GM12878 (cell line): Measurements from ENCODE around the gene DMKN. TPM values are rescaled to one million over a fixed set of nuclear protein-coding genes. Genes with fewer than 3 reads are reported as not detected.

Source experiments
- ATAC-seq: fragments of 200-7000 bp; cut with Tn5 transposase; 3 replicates; pipeline ENCODE4 v1.9.1; 2020; ENCODE audit warnings: mild to moderate bottlenecking, moderate library complexity
- BruUV-seq: library from RNA; stranded (reverse); fragments of 400-500 nt; replicated peaks from 2 replicates; lab custom pipeline; 2021; lab: Mats Ljungman, UMichigan
- CTCF ChIA-PET: fragments of 300-600 bp; sonication (Branson Sonifier 250); formaldehyde crosslinking; extraction: SDS; loops from one replicate; lab custom pipeline; 2021; ENCODE audit warnings: inconsistent platforms; lab: Yijun Ruan, JAX
- POLR2A ChIA-PET: fragments of 350-600 bp; formaldehyde crosslinking; extraction: SDS; loops from one replicate; lab custom pipeline; 2021; ENCODE audit warnings: inconsistent platforms; lab: Charles Lee
- RAD21 ChIA-PET: fragments of 300-600 bp; sonication (Branson Sonifier 250); formaldehyde crosslinking; loops from one replicate; lab custom pipeline; 2023; ENCODE audit warnings: antibody characterized with exemption; ENCODE audit not compliant: unreplicated experiment; lab: Charles Lee
- SMC1A ChIA-PET: fragments of 300-600 bp; sonication (Branson Sonifier 250); formaldehyde crosslinking; loops from one replicate; lab custom pipeline; 2023; ENCODE audit not compliant: unreplicated experiment, uncharacterized antibody; lab: Charles Lee
- DNase-seq: peaks from one replicate; pipeline ENCODE4 v3.0.0-alpha.2; 2011; ENCODE audit warnings: low read depth, low spot score
- FAIRE-seq: peaks from 3 replicates; lab custom pipeline; 2011; peaks lifted over from hg19 to GRCh38; lab: Jason Lieb, UNC
- H2AFZ ChIP-seq: 2 replicates; pipeline ENCODE4 v1.6.0; 2011; ENCODE audit warnings: low read depth, low read length, control low read depth; ENCODE audit not compliant: control insufficient read depth
- H3K27ac ChIP-seq: 2 replicates; pipeline ENCODE4 v1.5.1; 2011; ENCODE audit warnings: control low read depth; ENCODE audit not compliant: control insufficient read depth, insufficient read depth
- H3K27me3 ChIP-seq, 2 experiments: replicated peaks in 1 of 2; 2 replicates each; pipeline versions ENCODE4 v1.6.0 to v1.6.1; 2011; ENCODE audit warnings: low read length in 1 of 2; ENCODE audit not compliant: control insufficient read depth in 2 of 2, insufficient read depth in 2 of 2
- H3K36me3 ChIP-seq, 2 experiments: 2 replicates each; pipeline ENCODE4 v1.5.1; 2011; ENCODE audit warnings: low read length in 1 of 2; ENCODE audit not compliant: control insufficient read depth in 2 of 2, insufficient read depth in 2 of 2
- H3K4me1 ChIP-seq: 2 replicates; pipeline ENCODE4 v1.6.1; 2011; ENCODE audit warnings: mild to moderate bottlenecking, low read length, moderate library complexity, mixed read lengths; ENCODE audit not compliant: control insufficient read depth, insufficient read depth
- H3K4me2 ChIP-seq: 2 replicates; pipeline ENCODE4 v1.6.0; 2011; ENCODE audit warnings: control low read depth; ENCODE audit not compliant: control insufficient read depth, insufficient read depth
- H3K4me3 ChIP-seq: fragments of 200-600 bp; sonication (generic); 2 replicates; pipeline ENCODE4 v1.5.1; 2016
- H3K79me2 ChIP-seq: 2 replicates; pipeline ENCODE4 v1.6.0; 2011; ENCODE audit warnings: low read length; ENCODE audit not compliant: control insufficient read depth, insufficient read depth
- H3K9ac ChIP-seq: 2 replicates; pipeline ENCODE4 v1.8.0; 2011; ENCODE audit warnings: low read length, control low read depth, mixed read lengths; ENCODE audit not compliant: control insufficient read depth, insufficient read depth
- H3K9me3 ChIP-seq: replicated peaks from 3 replicates; pipeline ENCODE4 v1.5.1; 2011; ENCODE audit warnings: mild to moderate bottlenecking, low read length; ENCODE audit not compliant: control insufficient read depth, insufficient read depth
- H4K20me1 ChIP-seq: 2 replicates; pipeline ENCODE4 v1.6.0; 2011; ENCODE audit not compliant: control insufficient read depth, insufficient read depth
- CHD1 ChIP-seq: IDR thresholded peaks from 2 replicates; pipeline ENCODE4 v1.6.1; 2012; ENCODE audit warnings: low read depth, low read length, improper control_type of control experiment
- GATAD2B ChIP-seq: fragments of 450-650 bp; conservative IDR thresholded peaks from 2 replicates; pipeline ENCODE4 v1.6.1; 2017; ENCODE audit warnings: low read depth, mild to moderate bottlenecking, moderate library complexity
- HDAC6 ChIP-seq: fragments of 200-600 bp; sonication (generic); IDR thresholded peaks from one replicate; pipeline ENCODE4 v1.8.0; 2017; ENCODE audit warnings: antibody characterized with exemption; ENCODE audit not compliant: unreplicated experiment
- IRF5 ChIP-seq: fragments of 450-650 bp; IDR thresholded peaks from 2 replicates; pipeline ENCODE4 v1.6.1; 2017; ENCODE audit warnings: borderline replicate concordance
- MAX ChIP-seq: IDR thresholded peaks from 2 replicates; pipeline ENCODE4 v1.6.1; 2012; ENCODE audit warnings: low read depth, low read length, improper control_type of control experiment
- REST ChIP-seq: IDR thresholded peaks from 2 replicates; pipeline ENCODE4 v1.6.1; 2012; ENCODE audit warnings: mild to moderate bottlenecking, low read depth, low read length
- SMARCA5 ChIP-seq: fragments of 450-650 bp; IDR thresholded peaks from 2 replicates; pipeline ENCODE4 v1.6.1; 2017; ENCODE audit warnings: mild to moderate bottlenecking
- SREBF2 ChIP-seq: IDR thresholded peaks from 2 replicates; pipeline ENCODE4 v1.6.1; 2012; ENCODE audit warnings: mild to moderate bottlenecking, low read length
- USF1 ChIP-seq: IDR thresholded peaks from 2 replicates; pipeline ENCODE4 v1.6.1; 2011; ENCODE audit warnings: borderline replicate concordance, low read depth, mild to moderate bottlenecking, moderate library complexity, mixed read lengths, low read length; ENCODE audit not compliant: insufficient read depth; ENCODE audit errors: extremely low read length
- YBX1 ChIP-seq: fragments of 450-650 bp; IDR thresholded peaks from 2 replicates; pipeline ENCODE4 v1.6.1; 2016; ENCODE audit warnings: antibody characterized with exemption
- ZBTB33 ChIP-seq: fragments of 450-650 bp; IDR thresholded peaks from 2 replicates; pipeline ENCODE4 v1.6.1; 2017; ENCODE audit warnings: mild to moderate bottlenecking
- ZNF24 ChIP-seq: fragments of 450-650 bp; IDR thresholded peaks from 2 replicates; pipeline ENCODE4 v1.6.1; 2017; ENCODE audit warnings: antibody characterized with exemption, mild to moderate bottlenecking
- WGBS: methylation state at CpG from one replicate; pipeline ENCODE4 v1.1.6; 2016; ENCODE audit warnings: low lambda C conversion rate; ENCODE audit not compliant: insufficient replicate concordance, insufficient coverage; ENCODE audit errors: missing lambda C conversion rate; 5-methylcytosine and 5-hydroxymethylcytosine counted together
- in situ Hi-C: fragments of 300-500 bp; cut with MboI; formaldehyde crosslinking; loops from 9 replicates; pipeline ENCODE4 v1.14.3; 2018; ENCODE audit warnings: mixed read lengths
- intact Hi-C: fragments of 100-400 bp; cut with micrococcal nuclease; formaldehyde crosslinking; loops from one replicate; pipeline ENCODE4 v1.14.2; 2022; ENCODE audit not compliant: unreplicated experiment
- polyA plus RNA-seq, 11 experiments: library from polyadenylated mRNA; depleted of rRNA in 4 of 11; unstranded in 6 of 11; stranded (reverse) in 5 of 11; fragments of >200 nt; fragmentation: Nextera tagmentation in 4 of 11; fragmentation: Illumina TruSeq in 1 of 11; extraction: Ambion mirVana in 4 of 11; extraction: Trizol in 1 of 11; gene quantifications; 1 replicate in 1 of 11; 2 replicates in 10 of 11; pipeline versions ENCODE4 v1.2.1 to v1.2.3, GENCODE V29; 2011 to 2016; ENCODE audit warnings: inconsistent platforms in 2 of 11, missing spikeins in 2 of 11, low read depth in 1 of 11
- total RNA-seq, 4 experiments: library from RNA; depleted of rRNA in 3 of 4; stranded (reverse); fragments of >200 nt in 3 of 4; fragmentation: Illumina TruSeq in 1 of 4; extraction: Trizol in 1 of 4; gene quantifications; 2 replicates each; pipeline versions ENCODE4 v1.2.1 to v1.2.3, GENCODE V29; 2013 to 2021

DMKN gene
- total and polyA plus RNA-seq, 10 of the 15 experiments (the other 5 are each of a cell fraction or from before 2014, with no cell fraction given), result 36.4 to 114 (median 58.6) TPM

GRCh38 chr19:35498220-35498619 lies 15.2 kb downstream of the DMKN start:
- no peak overlapping the region for H3K27ac ChIP-seq
- no peak overlapping the region for H3K4me2 ChIP-seq
- ChIA-PET SMC1A (interaction anchor here (1.4 to 4.2 kb wide), 4 partner anchors 8 to 145 kb away, joined by 6 to 44 read pairs (median 8); no protein-coding TSS in a partner anchor), RAD21 (interaction anchor here (0.6 kb wide), 1 partner anchor 144 kb away, joined by 3 read pairs; no protein-coding TSS in a partner anchor), POLR2A (no interaction called here), CTCF (interaction anchor here (1.2 to 5.5 kb wide), 2 partner anchors 10 to 94 kb away, joined by 4 to 87 read pairs; no protein-coding TSS in a partner anchor)
- H3K4me1 ChIP-seq, result peaks cover 13% of the 10 kb centered on the region
- DNase-seq (no peak), FAIRE-seq (no peak), ATAC-seq (no peak)
- H3K36me3 ChIP-seq, result no peaks in the 10 kb centered on the region
- WGBS, result 40% methylated on average over 3 of the region's 3 CpGs
- BruUV-seq, result no TSS peak
- no peak for TF ChIP-seq IRF5
- no peak for TF ChIP-seq CHD1
- TF ChIP-seq MAX, result no peak
- TF ChIP-seq HDAC6, result no peak
- TF ChIP-seq REST, result no peak
- no peak for TF ChIP-seq YBX1
- no peak for TF ChIP-seq ZBTB33
- TF ChIP-seq SMARCA5, result no peak
- TF ChIP-seq GATAD2B, result no peak
- TF ChIP-seq SREBF2, result no peak
- no peak for TF ChIP-seq USF1
- TF ChIP-seq ZNF24, result no peak
- no peaks in the 10 kb centered on the region for H3K27me3 ChIP-seq
- H3K9ac ChIP-seq, result no peak overlapping the region
- in situ Hi-C loops, result no loop called here
- H4K20me1 ChIP-seq, result no peaks in the 10 kb centered on the region
- H3K4me3 ChIP-seq, result no peak overlapping the region
- intact Hi-C loops, result loop anchor here (10.0 kb wide), 1 partner anchor 233 kb away; the partner anchor contains the start of gene USF2
- no peaks in the 10 kb centered on the region for H3K9me3 ChIP-seq
- no peak overlapping the region for H2AFZ ChIP-seq
- H3K79me2 ChIP-seq, result no peaks in the 10 kb centered on the region
